Prostate gland (tissue), 2 donors: ENCODE data around the gene ARHGAP32.

Experiments used
- CTCF ChIP-seq, 4 experiments: fragments of 200-600 bp in 2 of 4; fragments of 450-650 bp in 2 of 4; sonication (generic) in 2 of 4; IDR thresholded peaks; 1 replicate in 3 of 4; 2 replicates in 1 of 4; pipeline ENCODE4 v1.5.1; 2016 to 2019; ENCODE audit warnings: antibody characterized with exemption in 4 of 4, mild to moderate bottlenecking in 2 of 4, moderate library complexity in 2 of 4
- POLR2A ChIP-seq: fragments of 450-650 bp; IDR thresholded peaks from one replicate; pipeline ENCODE4 v1.6.1; 2016; ENCODE audit warnings: antibody characterized with exemption, mild to moderate bottlenecking

- TF ChIP-seq CTCF (IDR thresholded peaks at IDR 0.05) = no peak
- TF ChIP-seq POLR2A = no peak
Observed at GRCh38 chr11:128926437-128927107, 265.6 kb downstream of the ARHGAP32 start.
